ENCODE results near the gene BIVM.

BIVM gene

GRCh38 chr13:102847272-102848234 is 48.6 kb downstream of the BIVM start:
- Histone ChIP-seq H3K27ac (ENCODE audit: low read depth, low read length) (no peak overlapping the region), H3K4me1 (ENCODE audit: control insufficient read depth, low read depth, low read length) (no peaks in the 10 kb centered on the region), H3K4me2 (ENCODE audit: low read length) (peak overlapping the region; percentile 54), H3K9ac (ENCODE audit: low read length) (peak overlapping the region; percentile 56), H2BK120ac (ENCODE audit: low read depth, low read length) (no peak overlapping the region), H3K27me3 (ENCODE audit: insufficient read depth, low read length, poor library complexity) (no peaks in the 10 kb centered on the region), H3K18ac (ENCODE audit: low read length) (no peak overlapping the region), H4K5ac (ENCODE audit: low read length) (no peak overlapping the region), H3K4me3 (ENCODE audit: low read length) (no peak overlapping the region), H3K4ac (ENCODE audit: low read depth, low read length) (no peak overlapping the region), H3K79me1 (ENCODE audit: low read length) (no peaks in the 10 kb centered on the region), H3K79me2 (ENCODE audit: control insufficient read depth, insufficient read depth, low read length) (no peaks in the 10 kb centered on the region), H2BK15ac (replicated peaks; ENCODE audit: low read depth) (no peak overlapping the region), H4K8ac (ENCODE audit: low read depth, low read length) (no peak overlapping the region), H3K23ac (ENCODE audit: low read length) (no peak overlapping the region), H3K56ac (ENCODE audit: low read length) (peak overlapping the region; percentile 67), H2AK5ac (ENCODE audit: low read length) (no peak overlapping the region), H3K36me3 (ENCODE audit: control insufficient read depth, insufficient read depth, low read length) (no peaks in the 10 kb centered on the region), H2BK5ac (ENCODE audit: low read length) (no peak overlapping the region)
- peak; percentile 34 for DNase-seq
- no CpG with 5 or more reads among the region's 12 CpGs for whole genome bisulfite sequencing (ENCODE audit: extremely low coverage, insufficient coverage, low lambda C conversion rate)

- Histone ChIP-seq H3K18ac (ENCODE audit: low read length) (no peak overlapping the region), H3K23ac (ENCODE audit: low read length) (no peak overlapping the region), H3K56ac (ENCODE audit: low read length) (no peak overlapping the region), H4K8ac (ENCODE audit: low read depth, low read length) (no peak overlapping the region), H3K27ac (ENCODE audit: low read depth, low read length) (no peak overlapping the region), H2AK5ac (ENCODE audit: low read length) (no peak overlapping the region), H3K9ac (ENCODE audit: low read length) (no peak overlapping the region), H2BK15ac (replicated peaks; ENCODE audit: low read depth) (no peak overlapping the region), H4K5ac (ENCODE audit: low read length) (no peak overlapping the region), H3K36me3 (ENCODE audit: control insufficient read depth, insufficient read depth, low read length) (no peaks in the 10 kb centered on the region), H3K4ac (ENCODE audit: low read depth, low read length) (no peak overlapping the region), H3K4me1 (ENCODE audit: control insufficient read depth, low read depth, low read length) (no peaks in the 10 kb centered on the region), H3K4me2 (ENCODE audit: low read length) (no peak overlapping the region), H3K4me3 (ENCODE audit: low read length) (no peak overlapping the region), H3K79me1 (ENCODE audit: low read length) (no peaks in the 10 kb centered on the region), H3K27me3 (ENCODE audit: insufficient read depth, low read length, poor library complexity) (no peaks in the 10 kb centered on the region), H2BK5ac (ENCODE audit: low read length) (no peak overlapping the region), H3K79me2 (ENCODE audit: control insufficient read depth, insufficient read depth, low read length) (no peaks in the 10 kb centered on the region), H2BK120ac (ENCODE audit: low read depth, low read length) (no peak overlapping the region)
- DNase-seq: no peak
- no CpG with 5 or more reads among the region's 6 CpGs for WGBS (ENCODE audit: extremely low coverage, insufficient coverage, low lambda C conversion rate)
Measured at GRCh38 chr13:102848956-102849355, 50.0 kb downstream of the BIVM start.

GRCh38 chr13:102852556-102852955 is 53.6 kb downstream of the BIVM start:
- no CpG with 5 or more reads among the region's 3 CpGs for WGBS (ENCODE audit: extremely low coverage, insufficient coverage, low lambda C conversion rate)
- no peaks in the 10 kb centered on the region for H3K4me1 ChIP-seq (ENCODE audit: control insufficient read depth, low read depth, low read length)
- no peak overlapping the region for H2BK5ac ChIP-seq (ENCODE audit: low read length)
- H3K79me1 ChIP-seq (ENCODE audit: low read length): no peaks in the 10 kb centered on the region
- H3K27me3 ChIP-seq (ENCODE audit: insufficient read depth, low read length, poor library complexity): no peaks in the 10 kb centered on the region
- no peaks in the 10 kb centered on the region for H3K79me2 ChIP-seq (ENCODE audit: control insufficient read depth, insufficient read depth, low read length)
- no peak overlapping the region for H3K18ac ChIP-seq (ENCODE audit: low read length)
- H3K56ac ChIP-seq (ENCODE audit: low read length): no peak overlapping the region
- peaks cover 2% of the 10 kb centered on the region for H3K36me3 ChIP-seq (ENCODE audit: control insufficient read depth, insufficient read depth, low read length)
- no peak overlapping the region for H2BK15ac ChIP-seq (replicated peaks; ENCODE audit: low read depth)
- H3K4me2 ChIP-seq (ENCODE audit: low read length): no peak overlapping the region
- H2BK120ac ChIP-seq (ENCODE audit: low read depth, low read length): no peak overlapping the region
- no peak overlapping the region for H4K8ac ChIP-seq (ENCODE audit: low read depth, low read length)
- H4K5ac ChIP-seq (ENCODE audit: low read length): no peak overlapping the region
- no peak overlapping the region for H3K9ac ChIP-seq (ENCODE audit: low read length)
- no peak overlapping the region for H3K23ac ChIP-seq (ENCODE audit: low read length)
- no peak overlapping the region for H3K27ac ChIP-seq (ENCODE audit: low read depth, low read length)
- no peak overlapping the region for H3K4me3 ChIP-seq (ENCODE audit: low read length)
- H3K4ac ChIP-seq (ENCODE audit: low read depth, low read length): no peak overlapping the region
- no peak overlapping the region for H2AK5ac ChIP-seq (ENCODE audit: low read length)
- DNase-seq: no peak

GRCh38 chr13:102854675-102855074 is 55.8 kb downstream of the BIVM start:
- no peaks in the 10 kb centered on the region for H3K79me1 ChIP-seq (ENCODE audit: low read length)
- no peak overlapping the region for H3K18ac ChIP-seq (ENCODE audit: low read length)
- no peak overlapping the region for H4K5ac ChIP-seq (ENCODE audit: low read length)
- H3K4me1 ChIP-seq (ENCODE audit: control insufficient read depth, low read depth, low read length): no peaks in the 10 kb centered on the region
- DNase-seq: no peak
- H3K4me3 ChIP-seq (ENCODE audit: low read length): no peak overlapping the region
- no peak overlapping the region for H2BK15ac ChIP-seq (replicated peaks; ENCODE audit: low read depth)
- no peak overlapping the region for H3K4ac ChIP-seq (ENCODE audit: low read depth, low read length)
- no peak overlapping the region for H3K4me2 ChIP-seq (ENCODE audit: low read length)
- H4K8ac ChIP-seq (ENCODE audit: low read depth, low read length): no peak overlapping the region
- H3K23ac ChIP-seq (ENCODE audit: low read length): no peak overlapping the region
- no peak overlapping the region for H3K27ac ChIP-seq (ENCODE audit: low read depth, low read length)
- H3K27me3 ChIP-seq (ENCODE audit: insufficient read depth, low read length, poor library complexity): no peaks in the 10 kb centered on the region
- peaks cover 4% of the 10 kb centered on the region for H3K36me3 ChIP-seq (ENCODE audit: control insufficient read depth, insufficient read depth, low read length)
- no peak overlapping the region for H2AK5ac ChIP-seq (ENCODE audit: low read length)
- WGBS (ENCODE audit: extremely low coverage, insufficient coverage, low lambda C conversion rate): no CpG with 5 or more reads among the region's 7 CpGs
- no peak overlapping the region for H2BK120ac ChIP-seq (ENCODE audit: low read depth, low read length)
- H2BK5ac ChIP-seq (ENCODE audit: low read length): no peak overlapping the region
- no peak overlapping the region for H3K56ac ChIP-seq (ENCODE audit: low read length)
- no peaks in the 10 kb centered on the region for H3K79me2 ChIP-seq (ENCODE audit: control insufficient read depth, insufficient read depth, low read length)
- no peak overlapping the region for H3K9ac ChIP-seq (ENCODE audit: low read length)

- H3K18ac ChIP-seq (ENCODE audit: low read length): no peak overlapping the region
- H3K27ac ChIP-seq (ENCODE audit: low read depth, low read length): no peak overlapping the region
- H3K27me3 ChIP-seq (ENCODE audit: insufficient read depth, low read length, poor library complexity): no peaks in the 10 kb centered on the region
- H2BK15ac ChIP-seq (replicated peaks; ENCODE audit: low read depth): no peak overlapping the region
- no peak overlapping the region for H3K4me2 ChIP-seq (ENCODE audit: low read length)
- H2BK120ac ChIP-seq (ENCODE audit: low read depth, low read length): no peak overlapping the region
- no peak overlapping the region for H3K9ac ChIP-seq (ENCODE audit: low read length)
- peaks cover 4% of the 10 kb centered on the region for H3K36me3 ChIP-seq (ENCODE audit: control insufficient read depth, insufficient read depth, low read length)
- H2BK5ac ChIP-seq (ENCODE audit: low read length): no peak overlapping the region
- H3K56ac ChIP-seq (ENCODE audit: low read length): no peak overlapping the region
- DNase-seq: no peak
- no peak overlapping the region for H4K8ac ChIP-seq (ENCODE audit: low read depth, low read length)
- no peaks in the 10 kb centered on the region for H3K79me1 ChIP-seq (ENCODE audit: low read length)
- H3K4ac ChIP-seq (ENCODE audit: low read depth, low read length): no peak overlapping the region
- H4K5ac ChIP-seq (ENCODE audit: low read length): no peak overlapping the region
- H3K23ac ChIP-seq (ENCODE audit: low read length): no peak overlapping the region
- H3K4me1 ChIP-seq (ENCODE audit: control insufficient read depth, low read depth, low read length): no peaks in the 10 kb centered on the region
- no peak overlapping the region for H2AK5ac ChIP-seq (ENCODE audit: low read length)
- WGBS (ENCODE audit: extremely low coverage, insufficient coverage, low lambda C conversion rate): no CpG with 5 or more reads among the region's 6 CpGs
- H3K79me2 ChIP-seq (ENCODE audit: control insufficient read depth, insufficient read depth, low read length): no peaks in the 10 kb centered on the region
- H3K4me3 ChIP-seq (ENCODE audit: low read length): no peak overlapping the region
Measured at GRCh38 chr13:102856557-102856956, 57.6 kb downstream of the BIVM start.
